Measurements from ENCODE around the gene MAP3K19.

MAP3K19 gene

GRCh38 chr2:134917888-134918525 is 129.2 kb downstream of the MAP3K19 start (continued):
- TF ChIP-seq PBX3 (CRISPR knock-in tag; IDR thresholded peaks at IDR 0.05): no peak
- no peak for TF ChIP-seq HOXA7 (CRISPR knock-in tag; IDR thresholded peaks at IDR 0.05; ENCODE audit: borderline replicate concordance)
- TF ChIP-seq ZEB2 (tag by site-specific recombination; IDR thresholded peaks at IDR 0.05): no peak
- no peak for TF ChIP-seq ZNF596 (tag by site-specific recombination; IDR thresholded peaks at IDR 0.05)
- no peak for TF ChIP-seq SP3 (tag by site-specific recombination; IDR thresholded peaks at IDR 0.05)
- TF ChIP-seq AEBP2 (tag by site-specific recombination; IDR thresholded peaks at IDR 0.05; ENCODE audit: borderline replicate concordance): no peak
- no peak for TF ChIP-seq ZNF561 (tag by site-specific recombination; IDR thresholded peaks at IDR 0.05; ENCODE audit: borderline replicate concordance)
- TF ChIP-seq KLF8 (tag by site-specific recombination; IDR thresholded peaks at IDR 0.05): no peak; the same call in 1 of the 2 replicates
- no peak for TF ChIP-seq ZNF112 (tag by site-specific recombination; IDR thresholded peaks at IDR 0.05)
- no peak for TF ChIP-seq ZNF133 (tag by site-specific recombination; IDR thresholded peaks at IDR 0.05)
- no peak for TF ChIP-seq SP2 (tag by site-specific recombination; IDR thresholded peaks at IDR 0.05)
- TF ChIP-seq ZSCAN5A (tag by site-specific recombination; IDR thresholded peaks at IDR 0.05): no peak
- TF ChIP-seq ZNF600 (tag by site-specific recombination; IDR thresholded peaks at IDR 0.05): no peak
- TF ChIP-seq KLF9 (tag by site-specific recombination; IDR thresholded peaks at IDR 0.05; ENCODE audit: low read depth): no peak
- no peak for TF ChIP-seq ZNF433 (tag by site-specific recombination; IDR thresholded peaks at IDR 0.05; ENCODE audit: low read depth)
- TF ChIP-seq ZNF837 (tag by site-specific recombination; IDR thresholded peaks at IDR 0.05): no peak
- TF ChIP-seq RBAK (tag by site-specific recombination; IDR thresholded peaks at IDR 0.05): no peak
- no peak for TF ChIP-seq ZNF571 (tag by site-specific recombination; IDR thresholded peaks at IDR 0.05)
- no peak for TF ChIP-seq PRDM4 (tag by site-specific recombination; IDR thresholded peaks at IDR 0.05)
- TF ChIP-seq KLF7 (tag by site-specific recombination; IDR thresholded peaks at IDR 0.05; ENCODE audit: borderline replicate concordance): no peak
- TF ChIP-seq HOXC10 (CRISPR knock-in tag; IDR thresholded peaks at IDR 0.05): no peak
- TF ChIP-seq ZNF549 (tag by site-specific recombination; IDR thresholded peaks at IDR 0.05): no peak
- 0 out of 2 replicates have a peak, but pooled peaks have one; percentile 16 for TF ChIP-seq PRDM6 (tag by site-specific recombination; IDR thresholded peaks at IDR 0.05)
- TF ChIP-seq ZNF624 (tag by site-specific recombination; IDR thresholded peaks at IDR 0.05): no peak
- no peak for TF ChIP-seq KLF16 (tag by site-specific recombination; IDR thresholded peaks at IDR 0.05)
- TF ChIP-seq ZBTB7A (tag by site-specific recombination; IDR thresholded peaks at IDR 0.05; ENCODE audit: low read depth): no peak
- TF ChIP-seq ZNF354C (tag by site-specific recombination; IDR thresholded peaks at IDR 0.05; ENCODE audit: borderline replicate concordance, low read depth): no peak
- no peak for TF ChIP-seq KLF10 (tag by site-specific recombination; IDR thresholded peaks at IDR 0.05)
- no peak for TF ChIP-seq ZNF521 (tag by site-specific recombination; IDR thresholded peaks at IDR 0.05)
- no peak for TF ChIP-seq GFI1B (tag by site-specific recombination; IDR thresholded peaks at IDR 0.05)
- TF ChIP-seq ZBTB20 (tag by site-specific recombination; IDR thresholded peaks at IDR 0.05): no peak

All from HEK293 (cell line).